Measurements from ENCODE around the gene ADH1A. TPM values are rescaled to one million over a fixed set of nuclear protein-coding genes. Genes with fewer than 3 reads are reported as not detected.

ADH1A gene
- total RNA-seq, 1 experiment from 2014 or later = not detected

Other genes starting within 250 kb of the ADH1A start
- gene ADH5, start 202.2 kb downstream of the ADH1A start, total RNA-seq (2021) = 76.9 and 94.7 TPM in 2 replicates
- gene ADH4, start 146.7 kb downstream of the ADH1A start, total RNA-seq (2021) = not detected in 2 replicates
- gene ADH6, start 71.7 kb downstream of the ADH1A start, total RNA-seq (2021) = not detected in 2 replicates
- not detected in 2 replicates for gene ADH1B, start 30.4 kb upstream of the ADH1A start, total RNA-seq (2021)
- 0.50 and 0.63 TPM in 2 replicates for gene ADH1C, start 61.8 kb upstream of the ADH1A start, total RNA-seq (2021)
- not detected in 2 replicates for gene ADH7, start 144.4 kb upstream of the ADH1A start, total RNA-seq (2021)
- gene C4orf17, start 220.0 kb upstream of the ADH1A start, total RNA-seq (2021) = not detected in 2 replicates

Data from PC-9 (cell line).